ENCODE measurements around the gene ETFA. TPM values are rescaled to one million over a fixed set of nuclear protein-coding genes. Genes with fewer than 3 reads are reported as not detected.

Gene ETFA
- total RNA-seq, 4 donors from 2014 or later: 90.9 to 233 (median 99.9) TPM

GRCh38 chr15:76233921-76234320 is 77.3 kb downstream of the ETFA start:
- H3K27ac ChIP-seq: no peak overlapping the region
- H3K4me3 ChIP-seq: no peak overlapping the region
- TF ChIP-seq, protein P1, sequence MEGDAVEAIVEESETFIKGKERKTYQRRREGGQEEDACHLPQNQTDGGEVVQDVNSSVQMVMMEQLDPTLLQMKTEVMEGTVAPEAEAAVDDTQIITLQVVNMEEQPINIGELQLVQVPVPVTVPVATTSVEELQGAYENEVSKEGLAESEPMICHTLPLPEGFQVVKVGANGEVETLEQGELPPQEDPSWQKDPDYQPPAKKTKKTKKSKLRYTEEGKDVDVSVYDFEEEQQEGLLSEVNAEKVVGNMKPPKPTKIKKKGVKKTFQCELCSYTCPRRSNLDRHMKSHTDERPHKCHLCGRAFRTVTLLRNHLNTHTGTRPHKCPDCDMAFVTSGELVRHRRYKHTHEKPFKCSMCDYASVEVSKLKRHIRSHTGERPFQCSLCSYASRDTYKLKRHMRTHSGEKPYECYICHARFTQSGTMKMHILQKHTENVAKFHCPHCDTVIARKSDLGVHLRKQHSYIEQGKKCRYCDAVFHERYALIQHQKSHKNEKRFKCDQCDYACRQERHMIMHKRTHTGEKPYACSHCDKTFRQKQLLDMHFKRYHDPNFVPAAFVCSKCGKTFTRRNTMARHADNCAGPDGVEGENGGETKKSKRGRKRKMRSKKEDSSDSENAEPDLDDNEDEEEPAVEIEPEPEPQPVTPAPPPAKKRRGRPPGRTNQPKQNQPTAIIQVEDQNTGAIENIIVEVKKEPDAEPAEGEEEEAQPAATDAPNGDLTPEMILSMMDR (IDR thresholded peaks at IDR 0.05): no peak
- no peak for TF ChIP-seq POLR2A (IDR thresholded peaks at IDR 0.05)
- no peaks in the 10 kb centered on the region for H3K4me1 ChIP-seq
- DNase-seq: no peak
- intact Hi-C loops (cut with DNase I; ENCODE audit: low total_unique reads): no loop called here
- H3K9me3 ChIP-seq: no peaks in the 10 kb centered on the region
- no peaks in the 10 kb centered on the region for H3K36me3 ChIP-seq
- no peaks in the 10 kb centered on the region for H3K27me3 ChIP-seq

- H3K4me3 ChIP-seq: no peak overlapping the region
- DNase-seq: no peak
- no peaks in the 10 kb centered on the region for H3K9me3 ChIP-seq
- no peaks in the 10 kb centered on the region for H3K36me3 ChIP-seq
- TF ChIP-seq POLR2A (IDR thresholded peaks at IDR 0.05): no peak
- TF ChIP-seq, protein P1 (IDR thresholded peaks at IDR 0.05): no peak
- no peaks in the 10 kb centered on the region for H3K4me1 ChIP-seq
- no peak overlapping the region for H3K27ac ChIP-seq
- H3K27me3 ChIP-seq: no peaks in the 10 kb centered on the region
- intact Hi-C loops (cut with DNase I; ENCODE audit: low total_unique reads): no loop called here
Measured at GRCh38 chr15:76229266-76229665, 82.0 kb downstream of the ETFA start.

DNA sequence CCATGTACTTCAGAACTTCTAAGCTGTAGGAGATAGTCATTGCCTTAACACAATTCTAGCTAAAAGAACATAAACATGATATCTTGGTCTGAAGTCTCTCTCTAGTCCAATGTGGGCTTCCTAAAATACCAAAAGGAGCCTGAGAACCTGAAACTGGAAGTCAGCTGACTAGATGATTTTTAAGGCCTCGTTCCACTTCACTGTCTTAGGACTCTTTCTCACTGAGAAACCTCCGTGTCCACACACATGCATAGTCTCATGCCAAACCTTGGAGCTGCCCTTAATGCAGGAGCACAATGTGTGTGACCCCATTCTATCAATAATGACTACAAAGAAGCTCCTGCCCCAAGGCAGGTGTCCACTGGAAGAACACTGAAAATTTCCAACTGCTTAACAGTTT is 87.7 kb downstream of the ETFA start:
- Histone ChIP-seq H3K36me3 (no peaks in the 10 kb centered on the region), H3K27me3 (no peaks in the 10 kb centered on the region), H3K4me1 (no peaks in the 10 kb centered on the region), H3K9me3 (no peaks in the 10 kb centered on the region), H3K27ac (no peak overlapping the region), H3K4me3 (no peak overlapping the region)
- no peak for DNase-seq
- intact Hi-C loops (cut with DNase I; ENCODE audit: low total_unique reads): no loop called here
- TF ChIP-seq, protein P1 (IDR thresholded peaks at IDR 0.05): no peak
- no peak for TF ChIP-seq POLR2A (IDR thresholded peaks at IDR 0.05)

DNA sequence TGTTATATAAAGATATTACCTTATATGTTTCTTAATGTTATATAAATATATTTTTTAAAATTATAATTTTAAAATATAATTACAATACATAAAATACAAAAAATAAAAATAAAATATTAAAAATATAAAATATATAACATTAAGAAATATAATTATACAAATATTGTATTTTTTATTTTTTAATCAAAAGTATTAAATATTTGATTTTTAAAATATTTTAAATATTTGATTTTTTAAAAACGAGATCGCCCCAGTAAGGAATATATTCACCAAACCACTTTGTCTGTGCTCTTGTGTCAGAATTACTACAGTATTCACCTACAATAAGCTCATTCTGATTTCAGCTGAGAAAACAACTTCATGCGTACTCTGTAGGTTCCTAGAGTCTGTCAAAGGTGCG is 89.1 kb downstream of the ETFA start:
- no peak for DNase-seq
- H3K27ac ChIP-seq: no peak overlapping the region
- no peaks in the 10 kb centered on the region for H3K27me3 ChIP-seq
- H3K36me3 ChIP-seq: no peaks in the 10 kb centered on the region
- no peaks in the 10 kb centered on the region for H3K9me3 ChIP-seq
- H3K4me1 ChIP-seq: no peaks in the 10 kb centered on the region
- no peak overlapping the region for H3K4me3 ChIP-seq
- TF ChIP-seq, protein P1 (IDR thresholded peaks at IDR 0.05): no peak
- no peak for TF ChIP-seq POLR2A (IDR thresholded peaks at IDR 0.05)
- intact Hi-C loops (cut with DNase I; ENCODE audit: low total_unique reads): no loop called here

DNA sequence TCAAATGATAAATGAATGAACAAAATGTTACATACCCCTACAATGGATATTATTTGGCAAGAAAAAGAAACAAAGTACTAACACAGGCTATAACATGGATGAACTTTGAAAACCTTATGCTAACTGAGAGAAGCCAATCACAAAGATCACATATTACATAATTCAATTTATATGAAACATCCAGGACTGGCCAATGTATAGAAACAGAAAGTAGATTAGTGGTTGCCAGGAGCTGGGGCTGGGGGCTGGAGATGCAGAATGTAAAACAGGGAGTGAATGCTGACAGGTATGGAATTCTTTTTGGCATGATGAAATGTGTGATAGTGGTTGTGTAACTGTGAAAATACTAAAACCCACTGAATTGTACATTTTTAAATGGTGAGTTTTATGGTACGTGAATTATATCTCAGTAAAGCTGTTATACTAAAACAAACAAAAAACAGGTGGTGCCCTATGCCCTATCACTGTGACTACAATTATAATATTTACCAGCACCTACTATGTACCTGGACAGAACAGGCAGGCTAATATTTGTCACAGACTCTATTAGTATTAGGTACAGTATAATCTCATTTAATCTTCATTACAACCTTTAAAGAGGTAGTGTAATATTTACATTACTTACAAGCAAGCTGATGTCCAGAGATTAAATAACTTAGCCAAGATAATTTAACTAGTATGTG is 90.0 kb downstream of the ETFA start:
- Histone ChIP-seq H3K9me3 (no peaks in the 10 kb centered on the region), H3K4me3 (no peak overlapping the region), H3K36me3 (no peaks in the 10 kb centered on the region), H3K27ac (no peak overlapping the region), H3K4me1 (no peaks in the 10 kb centered on the region), H3K27me3 (no peaks in the 10 kb centered on the region)
- DNase-seq: no peak
- no peak for TF ChIP-seq POLR2A (IDR thresholded peaks at IDR 0.05)
- TF ChIP-seq, protein P1 (IDR thresholded peaks at IDR 0.05): no peak
- intact Hi-C loops (cut with DNase I; ENCODE audit: low total_unique reads): no loop called here

Measured in uterus (tissue), 4 donors.